SJCRH30 (cell line): ENCODE results near the gene HAGHL. TPM values are rescaled to one million over a fixed set of nuclear protein-coding genes. Genes with fewer than 3 reads are reported as not detected.
"Not testable (repeated sequence)": the region's sequence is repeated elsewhere in the genome, so short reads cannot be mapped to it uniquely, and the experiment has no call there.

Source experiments
- DNase-seq, 2 experiments: peaks; one replicate each; pipeline ENCODE4 v3.0.0-alpha.2; 2015 to 2020
- H3K27ac ChIP-seq: fragments of 250-450 bp; sonication (Bioruptor Pico); 2 replicates; pipeline ENCODE4 v1.5.1; 2020; ENCODE audit warnings: mild to moderate bottlenecking, moderate library complexity
- H3K27me3 ChIP-seq: fragments of 250-450 bp; sonication (Bioruptor Pico); 2 replicates; pipeline ENCODE4 v1.5.1; 2020; ENCODE audit warnings: mild to moderate bottlenecking, moderate library complexity
- H3K36me3 ChIP-seq: fragments of 250-450 bp; sonication (Bioruptor Pico); 2 replicates; pipeline ENCODE4 v1.5.1; 2020; ENCODE audit warnings: mild to moderate bottlenecking, moderate library complexity
- H3K4me1 ChIP-seq: fragments of 250-450 bp; sonication (Bioruptor Pico); 2 replicates; pipeline ENCODE4 v1.5.1; 2020; ENCODE audit warnings: mild to moderate bottlenecking, moderate library complexity
- H3K4me3 ChIP-seq: fragments of 250-450 bp; sonication (Bioruptor Pico); 2 replicates; pipeline ENCODE4 v1.5.1; 2020; ENCODE audit warnings: mild to moderate bottlenecking, moderate library complexity
- H3K9me3 ChIP-seq: fragments of 250-450 bp; sonication (Bioruptor Pico); replicated peaks from 2 replicates; pipeline ENCODE4 v1.5.1; 2020; ENCODE audit warnings: mild to moderate bottlenecking, moderate library complexity
- total RNA-seq: library from RNA; depleted of rRNA; stranded (reverse); fragments of >200 nt; shearing (Covaris generic); gene quantifications from 2 replicates; pipeline ENCODE4 v1.2.3, GENCODE V29; 2014

The HAGHL gene
- total RNA-seq, 1 experiment from 2014 or later = 8.9 TPM

GRCh38 chr16:767743-768235 is 40.9 kb downstream of the HAGHL start:
- H3K36me3 ChIP-seq = no peaks in the 10 kb centered on the region
- no peaks in the 10 kb centered on the region for H3K9me3 ChIP-seq
- no peak overlapping the region for H3K4me3 ChIP-seq
- no peak overlapping the region for H3K27ac ChIP-seq
- DNase-seq = no peak
- no peaks in the 10 kb centered on the region for H3K4me1 ChIP-seq
- H3K27me3 ChIP-seq = peaks cover 4% of the 10 kb centered on the region; the same call in 1 of the 2 replicates

- peak in 1 of 2 experiments; percentile 31 for DNase-seq
- Histone ChIP-seq H3K4me1 (no peaks in the 10 kb centered on the region), H3K27me3 (no peaks in the 10 kb centered on the region), H3K9me3 (no peaks in the 10 kb centered on the region), H3K27ac (no peak overlapping the region), H3K36me3 (no peaks in the 10 kb centered on the region), H3K4me3 (peak overlapping the region; percentile 34; the same call in 1 of the 2 replicates)
Observed at GRCh38 chr16:768428-768827, 41.5 kb downstream of the HAGHL start.

- DNase-seq = peak in 1 of 2 experiments; percentile 48
- Histone ChIP-seq H3K4me1 (no peaks in the 10 kb centered on the region), H3K36me3 (no peaks in the 10 kb centered on the region), H3K4me3 (peak overlapping the region; percentile 17; the same call in 1 of the 2 replicates), H3K27me3 (0 out of 2 replicates have a peak, but pooled peaks cover 3% of the 10 kb centered on the region), H3K27ac (no peak overlapping the region), H3K9me3 (no peaks in the 10 kb centered on the region)
Observed at GRCh38 chr16:769184-769784, 42.4 kb downstream of the HAGHL start.

GRCh38 chr16:769934-770333 is 43.0 kb downstream of the HAGHL start:
- no peak for DNase-seq
- no peaks in the 10 kb centered on the region for H3K36me3 ChIP-seq
- H3K9me3 ChIP-seq = no peaks in the 10 kb centered on the region
- H3K27me3 ChIP-seq = 0 out of 2 replicates have a peak, but pooled peaks cover 3% of the 10 kb centered on the region
- no peak overlapping the region for H3K4me3 ChIP-seq
- no peak overlapping the region for H3K27ac ChIP-seq
- no peaks in the 10 kb centered on the region for H3K4me1 ChIP-seq

- no peaks in the 10 kb centered on the region for H3K9me3 ChIP-seq
- no peak overlapping the region for H3K27ac ChIP-seq
- DNase-seq = no peak
- no peak overlapping the region for H3K4me3 ChIP-seq
- H3K4me1 ChIP-seq = no peaks in the 10 kb centered on the region
- 0 out of 2 replicates have a peak, but pooled peaks cover 3% of the 10 kb centered on the region for H3K27me3 ChIP-seq
- H3K36me3 ChIP-seq = no peaks in the 10 kb centered on the region
Observed at GRCh38 chr16:770411-770810, 43.5 kb downstream of the HAGHL start.

GRCh38 chr16:772959-773358 is 46.1 kb downstream of the HAGHL start:
- Histone ChIP-seq H3K4me3 (no peak overlapping the region), H3K9me3 (no peaks in the 10 kb centered on the region), H3K4me1 (peaks cover 2% of the 10 kb centered on the region; the same call in 1 of the 2 replicates), H3K27ac (no peak overlapping the region), H3K36me3 (no peaks in the 10 kb centered on the region), H3K27me3 (peaks cover 13% of the 10 kb centered on the region; the same call in 1 of the 2 replicates)
- DNase-seq = no peak

GRCh38 chr16:774086-775001 is 47.4 kb downstream of the HAGHL start:
- H3K27ac ChIP-seq = no peak overlapping the region
- H3K4me3 ChIP-seq = no peak overlapping the region
- no peaks in the 10 kb centered on the region for H3K9me3 ChIP-seq
- DNase-seq = no peak
- H3K36me3 ChIP-seq = no peaks in the 10 kb centered on the region
- peaks cover 2% of the 10 kb centered on the region; the same call in 1 of the 2 replicates for H3K4me1 ChIP-seq
- peaks cover 25% of the 10 kb centered on the region; the same call in 1 of the 2 replicates for H3K27me3 ChIP-seq

- H3K4me1 ChIP-seq = peaks cover 2% of the 10 kb centered on the region; the same call in 1 of the 2 replicates
- DNase-seq = no peak
- peaks cover 28% of the 10 kb centered on the region; the same call in 1 of the 2 replicates for H3K27me3 ChIP-seq
- no peaks in the 10 kb centered on the region for H3K36me3 ChIP-seq
- no peak overlapping the region for H3K27ac ChIP-seq
- H3K9me3 ChIP-seq = no peaks in the 10 kb centered on the region
- no peak overlapping the region for H3K4me3 ChIP-seq
Observed at GRCh38 chr16:775236-775796, 48.4 kb downstream of the HAGHL start.

- H3K27me3 ChIP-seq = peaks cover 30% of the 10 kb centered on the region; the same call in 1 of the 2 replicates
- not testable (repeated sequence) for H3K9me3 ChIP-seq, H3K4me1 ChIP-seq, H3K27ac ChIP-seq, H3K4me3 ChIP-seq, H3K36me3 ChIP-seq, DNase-seq
Observed at GRCh38 chr16:776298-776697, 49.4 kb downstream of the HAGHL start.

GRCh38 chr16:776824-777223 is 49.9 kb downstream of the HAGHL start:
- Histone ChIP-seq H3K4me3 (no peak overlapping the region), H3K27me3 (peaks cover 30% of the 10 kb centered on the region; the same call in 1 of the 2 replicates), H3K9me3 (no peaks in the 10 kb centered on the region), H3K36me3 (no peaks in the 10 kb centered on the region), H3K27ac (no peak overlapping the region), H3K4me1 (peaks cover 2% of the 10 kb centered on the region; the same call in 1 of the 2 replicates)
- DNase-seq = no peak

- peaks cover 30% of the 10 kb centered on the region; the same call in 1 of the 2 replicates for H3K27me3 ChIP-seq
- H3K9me3 ChIP-seq = no peaks in the 10 kb centered on the region
- DNase-seq = peak in 1 of 2 experiments; percentile 35
Observed at GRCh38 chr16:777826-778225, 50.9 kb downstream of the HAGHL start.

GRCh38 chr16:778447-778846 is 51.5 kb downstream of the HAGHL start:
- no peak for DNase-seq
- Histone ChIP-seq H3K36me3 (no peaks in the 10 kb centered on the region), H3K27ac (no peak overlapping the region), H3K4me3 (no peak overlapping the region), H3K9me3 (no peaks in the 10 kb centered on the region), H3K4me1 (peaks cover 10% of the 10 kb centered on the region), H3K27me3 (peaks cover 30% of the 10 kb centered on the region; the same call in 1 of the 2 replicates)

More at GRCh38 chr16:777826-778225, 50.9 kb downstream of the HAGHL start:
- no peak overlapping the region for H3K27ac ChIP-seq
- H3K36me3 ChIP-seq = no peaks in the 10 kb centered on the region
- peaks cover 9% of the 10 kb centered on the region for H3K4me1 ChIP-seq
- no peak overlapping the region for H3K4me3 ChIP-seq

GRCh38 chr16:778909-779527 is 52.1 kb downstream of the HAGHL start:
- DNase-seq = no peak
- Histone ChIP-seq H3K27ac (no peak overlapping the region), H3K36me3 (no peaks in the 10 kb centered on the region), H3K4me3 (no peak overlapping the region), H3K9me3 (no peaks in the 10 kb centered on the region), H3K27me3 (peaks cover 27% of the 10 kb centered on the region; the same call in 1 of the 2 replicates), H3K4me1 (peaks cover 15% of the 10 kb centered on the region)
